NCI-H460 (cell line): Measurements from ENCODE around the gene UBTD1. TPM values are rescaled to one million over a fixed set of nuclear protein-coding genes. Genes with fewer than 3 reads are reported as not detected.

Source experiments
- DNase-seq: peaks from one replicate; pipeline ENCODE4 v3.0.0-alpha.2; 2016; ENCODE audit warnings: low read depth; ENCODE audit errors: extremely low read depth
- total RNA-seq: library from RNA; depleted of rRNA; stranded (reverse); fragments of >200 nt; shearing (Covaris generic); gene quantifications from 2 replicates; pipeline ENCODE4 v1.2.3, GENCODE V29; 2014

UBTD1 gene
- total RNA-seq, 1 experiment from 2014 or later, result 3.8 TPM

- no peak for DNase-seq
Measured at GRCh38 chr10:97481071-97481470, 17.7 kb upstream of the UBTD1 start.

DNA sequence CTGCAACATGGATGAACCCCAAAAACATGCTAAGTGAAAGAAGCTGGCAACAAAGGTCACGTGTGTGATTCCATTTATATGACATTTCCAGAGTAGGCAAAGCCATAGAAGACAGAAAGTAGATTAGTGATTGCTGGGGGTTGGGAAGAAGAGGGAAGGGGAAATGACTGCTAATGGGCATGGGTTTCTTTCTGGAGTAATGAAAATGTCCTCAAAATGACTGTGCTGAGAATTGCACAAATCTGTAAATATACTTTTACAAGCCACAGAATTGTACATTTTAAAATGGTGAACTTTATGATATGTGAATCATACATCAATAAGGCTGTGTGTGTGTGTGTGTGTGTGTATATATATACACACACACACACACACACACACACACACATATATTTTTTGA lies 16.3 kb upstream of the UBTD1 start:
- DNase-seq, result no peak

DNA sequence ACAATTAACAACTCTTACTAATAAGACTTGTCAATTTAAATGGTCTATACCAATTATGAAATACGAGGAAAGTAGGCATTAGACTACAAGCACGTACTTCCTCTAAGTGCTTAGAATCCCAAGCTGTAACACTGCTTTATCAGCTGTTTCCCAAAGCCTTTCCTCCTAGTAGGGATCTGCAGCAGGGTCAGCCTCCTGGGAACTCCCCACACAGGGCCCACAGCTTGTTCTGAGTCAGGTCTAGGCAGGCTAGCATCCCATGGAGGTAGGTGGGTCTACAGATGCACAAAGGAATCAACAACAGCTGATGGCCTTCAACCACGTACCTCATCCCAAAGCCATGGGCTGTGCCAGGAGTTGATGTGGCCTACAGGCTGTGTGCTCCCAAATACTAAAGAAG lies 15.2 kb upstream of the UBTD1 start:
- DNase-seq, result no peak

GRCh38 chr10:97483921-97484320 lies 14.8 kb upstream of the UBTD1 start:
- DNase-seq, result no peak

- no peak for DNase-seq
Measured at GRCh38 chr10:97485647-97486281, 13.0 kb upstream of the UBTD1 start.

DNA sequence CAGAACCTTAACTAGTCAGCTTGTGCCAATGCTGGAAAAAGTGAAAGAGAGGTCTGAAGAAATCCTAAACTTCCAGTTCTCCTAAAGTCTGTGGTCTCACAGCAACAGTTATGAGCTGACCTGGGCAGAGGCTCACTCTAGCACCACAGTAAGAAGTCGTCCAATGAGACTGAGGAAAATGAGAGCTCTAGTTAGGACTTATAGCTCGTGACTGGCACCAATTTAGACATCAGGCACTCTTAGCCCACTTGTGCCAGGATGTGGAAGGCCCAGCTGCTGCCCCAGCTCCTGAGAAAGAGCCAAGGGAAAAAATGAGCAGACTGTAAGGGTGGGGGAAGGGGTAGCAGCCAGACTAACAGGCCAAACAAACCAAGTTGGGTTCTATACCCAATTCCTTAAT lies 8.1 kb upstream of the UBTD1 start:
- no peak for DNase-seq

GRCh38 chr10:97494151-97494550 lies 4.6 kb upstream of the UBTD1 start:
- no peak for DNase-seq

DNA sequence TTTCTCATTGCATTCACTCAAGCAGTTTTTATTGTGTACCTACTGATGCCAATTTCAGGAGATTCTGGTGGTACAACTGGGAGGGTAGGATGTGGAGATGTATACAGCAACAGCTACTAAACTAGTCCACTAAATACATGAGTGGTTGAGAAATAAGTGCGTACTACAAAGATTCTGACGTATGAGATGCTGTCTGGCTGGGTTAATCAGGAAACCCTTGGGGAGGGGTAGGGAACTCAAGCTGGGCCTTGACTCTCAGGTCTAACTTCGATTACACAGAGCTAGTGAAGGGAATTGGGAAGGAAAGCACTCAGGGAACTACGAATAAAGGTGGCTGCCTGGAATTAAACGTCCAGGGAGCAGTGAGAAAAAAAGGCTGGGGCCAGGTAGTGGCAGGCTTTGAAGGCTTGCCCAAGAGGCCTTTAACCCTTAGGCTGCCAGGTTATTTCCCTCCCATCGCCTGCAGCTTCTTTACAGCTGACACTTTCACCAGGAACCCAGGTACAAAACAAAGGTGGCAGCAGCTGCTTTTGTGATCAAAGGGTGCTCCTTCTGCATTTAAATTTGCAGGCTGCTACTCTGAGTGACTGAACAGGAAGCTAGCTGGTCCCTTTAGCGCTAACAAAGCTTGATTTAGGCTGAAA lies 3.7 kb upstream of the UBTD1 start:
- DNase-seq, result no peak

DNA sequence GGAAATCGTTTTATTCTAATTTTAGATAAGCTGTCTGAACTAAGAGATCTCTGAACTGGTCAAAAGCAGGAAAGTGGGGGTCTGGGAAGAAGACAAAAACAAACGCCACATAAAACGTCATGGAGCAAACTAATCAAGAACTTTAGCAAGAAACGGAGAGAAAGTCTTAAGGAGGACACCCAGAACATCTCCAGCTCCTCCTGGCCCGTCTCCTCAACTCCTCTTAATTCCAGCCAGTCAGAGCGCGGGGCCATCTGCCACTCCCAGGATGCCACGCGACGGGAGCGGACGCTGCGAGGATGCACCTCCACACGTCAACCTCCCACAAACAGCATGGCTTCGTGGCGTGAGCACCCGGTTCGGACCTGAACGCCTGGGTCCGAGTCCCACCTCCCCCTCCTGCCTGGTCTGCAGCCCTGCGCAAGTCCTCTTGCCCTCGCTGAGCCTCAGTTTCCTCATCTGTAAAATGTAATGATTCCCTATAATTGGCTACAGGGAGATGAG lies 1.1 kb upstream of the UBTD1 start:
- DNase-seq, result peak; percentile 73

DNA sequence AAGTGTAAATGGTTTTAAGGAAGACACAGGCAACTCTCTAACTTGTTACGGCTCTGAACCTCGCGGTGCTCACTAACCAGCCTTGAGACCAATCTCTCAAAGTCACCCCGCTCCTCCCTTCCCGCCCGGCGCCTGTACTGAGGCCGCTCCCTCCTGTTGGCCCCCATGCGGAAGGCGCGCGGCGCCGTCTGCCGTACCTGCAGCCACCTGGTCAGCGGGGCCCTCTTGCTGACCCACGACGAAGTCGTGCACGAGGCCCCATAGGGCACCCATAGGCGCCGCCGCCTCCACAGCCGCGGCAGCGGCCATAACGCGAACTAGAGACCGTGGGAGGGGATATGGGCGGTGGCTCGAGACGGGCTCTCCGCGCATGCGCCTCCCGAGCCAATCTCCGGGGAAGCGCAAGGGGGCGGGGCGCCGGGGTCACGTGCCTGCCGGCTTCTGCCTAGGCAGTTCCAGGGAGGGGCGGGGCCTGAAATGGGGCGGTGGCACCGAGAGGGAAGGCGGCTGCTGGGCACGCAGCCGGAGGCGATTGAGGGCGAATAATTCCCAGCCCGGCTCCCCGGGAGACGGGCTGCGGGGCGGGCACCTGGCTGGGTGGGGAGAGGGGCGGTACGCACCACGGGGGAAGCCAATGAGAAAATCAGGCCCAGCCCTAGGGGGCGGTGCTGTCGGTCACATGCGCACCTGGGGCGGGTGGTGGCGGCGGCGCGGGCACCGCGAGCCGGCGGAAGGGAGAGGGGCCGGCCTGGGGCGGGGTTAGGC lies 466 bp upstream of the UBTD1 start, which contains the start of gene MMS19:
Gene MMS19, minus strand, starts transcription at position 347 of the 765 bp plus-strand sequence. Its CDS starts 38 bp downstream, at position 309.
- peak; percentile 98 for DNase-seq

- no peak for DNase-seq
Measured at GRCh38 chr10:97499561-97500296, 1.0 kb downstream of the UBTD1 start.

- no peak for DNase-seq
Measured at GRCh38 chr10:97500297-97500575, 1.5 kb downstream of the UBTD1 start.

DNA sequence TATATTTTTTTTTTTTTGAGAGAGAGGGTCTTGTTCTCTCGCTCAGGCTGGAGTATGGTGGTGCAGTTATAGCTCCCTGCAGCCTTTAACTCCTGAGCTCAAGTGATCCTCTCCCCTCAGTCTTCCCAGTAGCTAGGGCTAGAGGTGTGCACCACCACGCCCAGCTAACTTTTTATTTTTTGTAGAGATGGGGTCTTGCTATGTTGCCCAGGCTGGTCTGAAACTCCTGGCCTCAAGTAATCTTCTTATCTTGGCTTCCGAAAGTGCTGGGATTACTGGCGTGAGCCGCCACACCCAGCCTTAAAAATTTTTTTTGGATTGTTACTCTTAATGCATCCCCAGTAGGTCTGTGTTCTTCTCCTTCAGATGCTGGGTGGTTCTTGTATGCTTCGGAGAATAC lies 4.2 kb downstream of the UBTD1 start:
- no peak for DNase-seq

DNA sequence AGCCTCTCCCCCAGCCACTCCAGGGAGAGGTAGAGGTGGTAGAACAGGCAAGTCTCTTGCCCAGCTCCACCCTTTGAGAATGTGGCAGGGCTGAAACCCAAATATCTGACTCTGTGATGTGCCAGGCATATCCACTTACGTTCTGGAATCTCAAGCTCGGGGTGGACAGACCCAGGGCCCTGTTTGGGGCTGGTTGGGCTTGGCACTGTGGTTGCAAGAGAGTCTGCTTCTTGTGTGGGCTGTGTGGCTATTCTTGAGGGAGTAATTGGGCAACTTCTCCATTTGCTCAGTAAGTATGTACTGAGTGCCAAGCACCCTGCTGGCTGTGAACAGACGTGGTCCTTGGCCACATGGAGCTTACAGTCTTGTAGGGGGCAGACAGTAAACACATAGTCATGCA lies 4.7 kb downstream of the UBTD1 start:
- no peak for DNase-seq

- DNase-seq, result no peak
Measured at GRCh38 chr10:97505152-97505551, 6.4 kb downstream of the UBTD1 start.

GRCh38 chr10:97506199-97506991 lies 7.7 kb downstream of the UBTD1 start:
- DNase-seq, result no peak

GRCh38 chr10:97508342-97508741 lies 9.6 kb downstream of the UBTD1 start:
- no peak for DNase-seq

DNA sequence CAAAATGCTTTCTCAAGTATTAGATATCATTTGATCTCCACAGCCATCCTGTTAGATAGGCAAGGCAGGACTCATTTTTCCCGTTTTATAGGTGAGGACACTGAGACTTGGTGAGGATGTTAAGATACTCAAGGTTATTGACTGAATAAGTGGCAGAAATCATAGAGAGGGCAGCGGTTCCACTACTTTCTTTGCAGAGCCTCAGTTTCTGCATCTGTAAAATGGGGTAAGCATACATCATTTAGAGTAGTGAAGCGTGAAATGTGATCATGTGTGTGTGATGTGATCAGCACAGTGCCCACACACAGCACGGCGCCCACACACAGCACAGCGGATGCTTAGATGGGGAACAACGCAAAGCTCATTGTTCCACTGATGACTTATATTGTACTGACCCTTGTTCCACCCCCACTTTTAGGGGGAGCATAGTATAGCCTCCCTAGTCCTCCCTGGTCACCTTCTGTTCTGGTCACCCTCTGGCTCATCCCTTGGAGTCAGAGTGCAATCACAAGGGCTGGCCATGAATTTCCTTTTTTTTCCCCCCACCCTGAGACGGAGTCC lies 10.5 kb downstream of the UBTD1 start:
- DNase-seq, result no peak

DNA sequence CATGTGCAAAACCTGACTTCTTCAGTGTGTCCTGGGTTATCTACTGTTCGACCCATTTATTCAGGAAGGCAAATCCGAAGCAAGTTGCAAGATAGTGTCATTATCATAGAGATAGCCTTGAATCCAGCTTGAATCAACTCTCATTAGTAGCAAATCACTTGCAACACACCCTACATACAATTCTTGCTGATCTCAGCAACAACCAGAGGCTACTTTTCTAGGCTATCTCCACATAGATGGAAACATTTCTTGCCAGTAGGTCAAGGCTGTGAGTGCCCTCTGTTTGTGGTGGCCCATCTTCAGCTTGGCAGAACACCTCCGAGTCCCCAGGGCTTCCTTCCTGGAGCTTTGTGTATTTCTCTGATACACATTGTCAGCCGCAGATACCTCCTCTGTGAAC lies 12.0 kb downstream of the UBTD1 start:
- DNase-seq, result no peak
